Measurements from ENCODE around the gene AOC3. TPM values are rescaled to one million over a fixed set of nuclear protein-coding genes. Genes with fewer than 3 reads are reported as not detected.

The AOC3 gene
- total and polyA plus RNA-seq, 2 of the 4 experiments (the other 2 are of a cell fraction), result 0.17 TPM; not detected in 1

DNA sequence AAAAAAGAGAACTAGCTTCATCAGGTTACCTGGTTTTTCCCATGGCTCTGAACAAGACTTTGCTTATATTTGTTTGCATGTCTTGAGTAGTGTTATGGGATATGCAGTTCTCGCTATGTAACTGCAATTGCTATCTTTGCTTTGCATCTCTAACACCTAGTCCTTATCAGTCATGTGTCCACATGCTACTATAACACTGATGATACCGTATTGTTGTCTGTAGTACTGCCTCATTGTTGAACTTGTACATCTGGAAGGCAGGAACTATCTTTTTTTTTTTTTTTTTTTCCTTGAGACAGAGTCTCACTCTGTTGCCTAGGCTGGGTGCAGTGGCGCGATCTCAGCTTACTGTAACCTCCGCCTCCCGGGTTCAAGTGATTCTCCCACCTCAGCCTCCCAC, 15.3 kb upstream of the AOC3 start:
- no peak overlapping the region for H3K4ac ChIP-seq (ENCODE audit: low read depth, low read length)
- BruUV-seq (replicated peaks), result no TSS peak
- no peak overlapping the region for H3K9ac ChIP-seq (ENCODE audit: low read depth, low read length)
- no peak overlapping the region for H3K4me3 ChIP-seq (ENCODE audit: insufficient read depth, low read depth, low read length)
- WGBS, 2 experiments (ENCODE audit: extremely low coverage in 2 of 2, insufficient read length in 1 of 2), result 100% methylated on average over 3 of the region's 6 CpGs; no CpG with 5 or more reads in 1 of the 2 experiments
- CTCF ChIA-PET, result interaction anchor here (1.2 kb wide), 1 partner anchor 12 kb away, joined by 3 read pairs; the partner anchor contains the start of gene BECN1
- no peaks in the 10 kb centered on the region for H3K9me1 ChIP-seq (ENCODE audit: insufficient read depth, low read length)
- no peak overlapping the region for H3K27ac ChIP-seq (ENCODE audit: insufficient read depth, low read length)
- H2BK20ac ChIP-seq (ENCODE audit: low read depth, low read length), result no peak overlapping the region
- dilution Hi-C loops (cut with HindIII; ENCODE audit: low sequenced_read_pairs, unreplicated experiment), result no loop called here
- H4K20me1 ChIP-seq (ENCODE audit: insufficient read depth, low read length), result peaks cover 4% of the 10 kb centered on the region; the same call in 1 of the 2 replicates
- no peaks in the 10 kb centered on the region for H3K27me3 ChIP-seq (ENCODE audit: control insufficient read depth, insufficient read depth, low read length)
- POLR2A ChIA-PET (ENCODE audit: unreplicated experiment), result no interaction called here
- no peak overlapping the region for H2AK5ac ChIP-seq (ENCODE audit: low read depth, low read length)
- 0 out of 2 replicates have a peak, but pooled peaks cover 3% of the 10 kb centered on the region for H3K4me1 ChIP-seq (ENCODE audit: control insufficient read depth, insufficient read depth, low read length)
- H3K23ac ChIP-seq (ENCODE audit: low read depth, low read length), result no peak overlapping the region
- no peak overlapping the region for H2AK9ac ChIP-seq (replicated peaks; ENCODE audit: low read depth, low read length, poor library complexity)
- DNase-seq (no peak), ATAC-seq (ENCODE audit: low read depth) (no peak)
- no peak overlapping the region for H3K14ac ChIP-seq (replicated peaks; ENCODE audit: low read depth, low read length)
- H4K8ac ChIP-seq (ENCODE audit: low read depth in 2 of 2, low read length in 2 of 2), result no peak overlapping the region
- H3K18ac ChIP-seq (ENCODE audit: low read depth, low read length), result no peak overlapping the region
- H3K4me2 ChIP-seq (ENCODE audit: low read depth, low read length), result no peak overlapping the region
- H3K79me1 ChIP-seq (ENCODE audit: low read depth in 1 of 2, low read length in 2 of 2), result peaks cover 47 to 62% of the 10 kb centered on the region in 2 experiments
- H2AFZ ChIP-seq (replicated peaks; ENCODE audit: low read length, poor library complexity), result no peak overlapping the region
- in situ Hi-C loops (cut with MboI; ENCODE audit: low sequenced_read_pairs), result no loop called here
- no peak overlapping the region for H4K91ac ChIP-seq (ENCODE audit: insufficient read depth, low read depth, low read length)
- H2BK15ac ChIP-seq (ENCODE audit: low read depth, low read length), result no peak overlapping the region
- H3K36me3 ChIP-seq (ENCODE audit: control insufficient read depth, insufficient read depth, low read length), result peaks cover 30% of the 10 kb centered on the region
- no peaks in the 10 kb centered on the region for H3K9me3 ChIP-seq (ENCODE audit: control insufficient read depth, insufficient read depth, low read length)
- H2BK5ac ChIP-seq (ENCODE audit: low read depth, low read length, poor library complexity, severe bottlenecking), result no peak overlapping the region
- intact Hi-C loops (cut with micrococcal nuclease), result no loop called here
- H4K5ac ChIP-seq (ENCODE audit: low read depth, low read length), result no peak overlapping the region
- H2BK120ac ChIP-seq (ENCODE audit: low read depth, low read length), result no peak overlapping the region
- no peak for TF ChIP-seq MAFK (IDR thresholded peaks at IDR 0.05; ENCODE audit: low read depth, low read length)
- no peak for TF ChIP-seq MAZ (IDR thresholded peaks at IDR 0.05; ENCODE audit: borderline replicate concordance, low read depth, low read length)
- TF ChIP-seq FOS (IDR thresholded peaks at IDR 0.05; ENCODE audit: low read depth, low read length), result no peak
- TF ChIP-seq MXI1 (IDR thresholded peaks at IDR 0.05; ENCODE audit: borderline replicate concordance, low read depth, low read length), result no peak
- TF ChIP-seq CEBPB (IDR thresholded peaks at IDR 0.05; ENCODE audit: low read depth, low read length), result no peak
- no peak overlapping the region for H3K56ac ChIP-seq (ENCODE audit: extremely low read depth, insufficient read depth, low read length)

Measured in IMR-90 (cell line).